Measurements from ENCODE around the gene NPC1. TPM values are rescaled to one million over a fixed set of nuclear protein-coding genes. Genes with fewer than 3 reads are reported as not detected.
"Not testable (repeated sequence)": the region's sequence is repeated elsewhere in the genome, so short reads cannot be mapped to it uniquely, and the experiment has no call there.

Gene NPC1
- total RNA-seq, 1 experiment from 2014 or later: 39.6 TPM

- BruUV-seq (replicated peaks): no TSS peak
- TF ChIP-seq, protein P1, sequence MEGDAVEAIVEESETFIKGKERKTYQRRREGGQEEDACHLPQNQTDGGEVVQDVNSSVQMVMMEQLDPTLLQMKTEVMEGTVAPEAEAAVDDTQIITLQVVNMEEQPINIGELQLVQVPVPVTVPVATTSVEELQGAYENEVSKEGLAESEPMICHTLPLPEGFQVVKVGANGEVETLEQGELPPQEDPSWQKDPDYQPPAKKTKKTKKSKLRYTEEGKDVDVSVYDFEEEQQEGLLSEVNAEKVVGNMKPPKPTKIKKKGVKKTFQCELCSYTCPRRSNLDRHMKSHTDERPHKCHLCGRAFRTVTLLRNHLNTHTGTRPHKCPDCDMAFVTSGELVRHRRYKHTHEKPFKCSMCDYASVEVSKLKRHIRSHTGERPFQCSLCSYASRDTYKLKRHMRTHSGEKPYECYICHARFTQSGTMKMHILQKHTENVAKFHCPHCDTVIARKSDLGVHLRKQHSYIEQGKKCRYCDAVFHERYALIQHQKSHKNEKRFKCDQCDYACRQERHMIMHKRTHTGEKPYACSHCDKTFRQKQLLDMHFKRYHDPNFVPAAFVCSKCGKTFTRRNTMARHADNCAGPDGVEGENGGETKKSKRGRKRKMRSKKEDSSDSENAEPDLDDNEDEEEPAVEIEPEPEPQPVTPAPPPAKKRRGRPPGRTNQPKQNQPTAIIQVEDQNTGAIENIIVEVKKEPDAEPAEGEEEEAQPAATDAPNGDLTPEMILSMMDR (conservative IDR thresholded peaks at IDR 0.05): no peak
- no peak for TF ChIP-seq EZH2 (IDR thresholded peaks at IDR 0.05; ENCODE audit: low read depth)
- Histone ChIP-seq H3K9me3 (ENCODE audit: insufficient read depth, low read depth) (no peaks in the 10 kb centered on the region), H3K27me3 (ENCODE audit: insufficient read depth, low read depth) (no peaks in the 10 kb centered on the region), H3K79me2 (ENCODE audit: low read depth) (no peaks in the 10 kb centered on the region), H3K4me2 (no peak overlapping the region), H3K4me1 (replicated peaks; ENCODE audit: insufficient read depth) (no peaks in the 10 kb centered on the region), H4K20me1 (ENCODE audit: insufficient read depth) (no peaks in the 10 kb centered on the region), H2AFZ (no peak overlapping the region), H3K4me3 (no peak overlapping the region), H3K27ac (no peak overlapping the region), H3K36me3 (ENCODE audit: low read depth) (0 out of 2 replicates have a peak, but pooled peaks cover 4% of the 10 kb centered on the region), H3K9me2 (ENCODE audit: insufficient read depth) (no peaks in the 10 kb centered on the region), H3F3A (ENCODE audit: insufficient read depth, low read depth) (no peaks in the 10 kb centered on the region; the same call in 1 of the 2 replicates)
- intact Hi-C loops (cut with micrococcal nuclease; ENCODE audit: unreplicated experiment): loop anchor here (5.0 kb wide), 3 partner anchors 68 to 598 kb away; partner anchors contain the start of gene NPC1
- CTCF ChIA-PET: no interaction called here
- POLR2A ChIA-PET (ENCODE audit: unreplicated experiment): interaction anchor here (0.6 kb wide), 1 partner anchor 619 kb away, joined by 3 read pairs; no protein-coding TSS in a partner anchor
- no peak for DNase-seq
Measured at GRCh38 chr18:23519734-23520133, 66.6 kb downstream of the NPC1 start.

DNA sequence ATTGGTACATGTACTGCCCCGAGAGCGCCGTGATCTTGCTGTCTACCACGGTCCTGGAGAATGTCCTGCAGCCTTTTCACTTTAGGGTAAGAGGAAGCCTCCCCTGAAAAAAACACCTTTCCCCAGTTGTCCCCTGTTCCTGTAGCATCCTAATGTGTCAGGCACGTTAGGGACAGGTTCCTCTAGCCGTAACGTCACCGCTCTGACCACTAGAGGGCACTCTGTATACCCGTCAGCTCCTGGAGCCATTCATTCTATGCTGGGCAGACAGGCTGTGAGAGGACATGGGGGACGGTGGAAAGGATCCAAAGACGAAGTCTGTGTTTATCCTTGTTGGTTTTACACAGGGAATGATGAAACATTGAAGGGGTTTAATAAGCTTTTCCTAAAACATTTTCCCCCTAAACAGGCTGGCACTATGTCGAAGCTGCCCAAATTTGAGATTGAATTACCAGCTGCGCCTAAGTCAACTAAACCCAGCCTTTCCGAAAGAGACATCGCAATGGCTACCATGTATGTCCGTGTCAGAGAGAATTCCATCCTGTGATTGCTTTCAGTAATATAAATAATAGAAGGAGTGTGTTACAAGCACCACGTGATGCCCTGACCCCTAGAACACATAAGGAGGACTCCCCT is 70.3 kb downstream of the NPC1 start:
- Histone ChIP-seq H3K9me2 (ENCODE audit: insufficient read depth) (no peaks in the 10 kb centered on the region), H3K9me3 (ENCODE audit: insufficient read depth, low read depth) (no peaks in the 10 kb centered on the region), H3K4me3 (no peak overlapping the region), H2AFZ (no peak overlapping the region), H3K4me2 (no peak overlapping the region), H3K27me3 (ENCODE audit: insufficient read depth, low read depth) (no peaks in the 10 kb centered on the region), H3F3A (ENCODE audit: insufficient read depth, low read depth) (no peaks in the 10 kb centered on the region; the same call in 1 of the 2 replicates), H3K4me1 (replicated peaks; ENCODE audit: insufficient read depth) (no peaks in the 10 kb centered on the region), H4K20me1 (ENCODE audit: insufficient read depth) (no peaks in the 10 kb centered on the region), H3K79me2 (ENCODE audit: low read depth) (no peaks in the 10 kb centered on the region), H3K27ac (no peak overlapping the region), H3K36me3 (ENCODE audit: low read depth) (0 out of 2 replicates have a peak, but pooled peaks cover 4% of the 10 kb centered on the region)
- TF ChIP-seq EZH2 (IDR thresholded peaks at IDR 0.05; ENCODE audit: low read depth): no peak
- TF ChIP-seq, protein P1 (conservative IDR thresholded peaks at IDR 0.05): peak; percentile 80
- BruUV-seq (replicated peaks): no TSS peak
- intact Hi-C loops (cut with micrococcal nuclease; ENCODE audit: unreplicated experiment): loop anchor here (1.0 to 5.0 kb wide), 5 partner anchors 71 to 601 kb away; partner anchors contain the start of gene NPC1
- POLR2A ChIA-PET (ENCODE audit: unreplicated experiment): interaction anchor here (0.7 kb wide), 1 partner anchor 483 kb away, joined by 8 read pairs; no protein-coding TSS in a partner anchor
- CTCF ChIA-PET: interaction anchor here (0.5 kb wide), 1 partner anchor 403 kb away, joined by 4 read pairs; no protein-coding TSS in a partner anchor
- peak; percentile 48 to 58 for DNase-seq

GRCh38 chr18:23512641-23513040 is 73.7 kb downstream of the NPC1 start:
- DNase-seq: no peak
- Histone ChIP-seq H3K4me3 (no peak overlapping the region), H3K36me3 (ENCODE audit: low read depth) (no peaks in the 10 kb centered on the region), H3K79me2 (ENCODE audit: low read depth) (no peaks in the 10 kb centered on the region), H3K4me2 (no peak overlapping the region), H3K27ac (no peak overlapping the region), H3K9me2 (ENCODE audit: insufficient read depth) (no peaks in the 10 kb centered on the region), H3K27me3 (ENCODE audit: insufficient read depth, low read depth) (no peaks in the 10 kb centered on the region), H4K20me1 (ENCODE audit: insufficient read depth) (no peaks in the 10 kb centered on the region), H3K4me1 (replicated peaks; ENCODE audit: insufficient read depth) (no peaks in the 10 kb centered on the region), H3F3A (ENCODE audit: insufficient read depth, low read depth) (no peaks in the 10 kb centered on the region; the same call in 1 of the 2 replicates), H2AFZ (no peak overlapping the region), H3K9me3 (ENCODE audit: insufficient read depth, low read depth) (no peaks in the 10 kb centered on the region)
- ChIA-PET POLR2A (ENCODE audit: unreplicated experiment) (interaction anchor here (0.7 kb wide), 1 partner anchor 861 kb away, joined by 5 read pairs; no protein-coding TSS in a partner anchor), CTCF (no interaction called here)
- intact Hi-C loops (cut with micrococcal nuclease; ENCODE audit: unreplicated experiment): no loop called here
- TF ChIP-seq EZH2 (IDR thresholded peaks at IDR 0.05; ENCODE audit: low read depth): no peak
- TF ChIP-seq, protein P1 (conservative IDR thresholded peaks at IDR 0.05): no peak
- no TSS peak for BruUV-seq (replicated peaks)

DNA sequence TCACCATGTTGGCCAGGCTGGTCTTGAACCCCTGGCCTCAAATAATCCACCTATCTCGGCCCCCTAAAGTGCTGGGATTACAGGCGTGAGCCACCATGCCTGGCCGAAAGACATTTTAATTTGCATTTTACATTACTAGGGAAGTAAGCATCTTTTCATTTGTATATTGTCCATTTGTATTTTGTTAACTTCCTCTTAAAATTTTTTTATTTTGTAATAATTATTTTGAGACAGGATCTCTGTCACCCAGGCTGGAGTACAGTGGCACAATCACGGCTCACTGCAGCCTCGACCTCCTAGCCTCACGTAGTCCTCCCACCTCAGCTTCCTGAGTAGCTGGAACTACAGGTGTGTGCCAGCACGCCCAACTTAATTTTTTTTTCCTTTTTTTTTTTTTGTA is 74.1 kb downstream of the NPC1 start:
- intact Hi-C loops (cut with micrococcal nuclease; ENCODE audit: unreplicated experiment); H3K79me2 ChIP-seq (ENCODE audit: low read depth); H3F3A ChIP-seq (ENCODE audit: insufficient read depth, low read depth); POLR2A ChIA-PET (ENCODE audit: unreplicated experiment); BruUV-seq (replicated peaks); H2AFZ ChIP-seq; H3K36me3 ChIP-seq (ENCODE audit: low read depth); H3K27me3 ChIP-seq (ENCODE audit: insufficient read depth, low read depth); DNase-seq; H3K27ac ChIP-seq; H3K4me3 ChIP-seq; H3K4me1 ChIP-seq (replicated peaks; ENCODE audit: insufficient read depth); H3K9me3 ChIP-seq (ENCODE audit: insufficient read depth, low read depth); H3K4me2 ChIP-seq; H3K9me2 ChIP-seq (ENCODE audit: insufficient read depth); H4K20me1 ChIP-seq (ENCODE audit: insufficient read depth): not testable (repeated sequence)
- CTCF ChIA-PET: interaction anchor here (0.6 kb wide), 1 partner anchor 485 kb away, joined by 7 read pairs; no protein-coding TSS in a partner anchor

DNA sequence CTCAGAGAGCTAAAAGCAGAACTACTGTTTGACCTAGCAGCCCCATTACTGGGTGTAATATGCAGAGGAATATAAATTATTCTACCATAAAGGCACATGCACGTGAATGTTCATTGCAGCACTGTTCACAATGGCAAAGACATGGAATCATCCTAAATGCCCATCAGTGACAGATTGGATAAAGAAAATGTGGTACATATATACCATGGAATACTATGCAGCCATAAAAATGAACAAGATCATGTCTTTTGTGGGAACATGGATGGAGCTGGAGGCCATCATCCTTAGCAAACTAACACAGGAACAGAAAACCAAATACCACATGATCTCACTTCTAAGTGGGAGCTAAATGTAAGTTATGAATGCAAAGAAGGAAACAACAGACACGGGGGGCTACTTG is 75.4 kb downstream of the NPC1 start:
- POLR2A ChIA-PET (ENCODE audit: unreplicated experiment); BruUV-seq (replicated peaks); H3K9me3 ChIP-seq (ENCODE audit: insufficient read depth, low read depth); H3K4me2 ChIP-seq; H3K4me3 ChIP-seq; H2AFZ ChIP-seq; H3K9me2 ChIP-seq (ENCODE audit: insufficient read depth); H3K36me3 ChIP-seq (ENCODE audit: low read depth); intact Hi-C loops (cut with micrococcal nuclease; ENCODE audit: unreplicated experiment); H3F3A ChIP-seq (ENCODE audit: insufficient read depth, low read depth); H3K4me1 ChIP-seq (replicated peaks; ENCODE audit: insufficient read depth); H3K79me2 ChIP-seq (ENCODE audit: low read depth); H4K20me1 ChIP-seq (ENCODE audit: insufficient read depth); H3K27me3 ChIP-seq (ENCODE audit: insufficient read depth, low read depth); H3K27ac ChIP-seq; DNase-seq: not testable (repeated sequence)
- CTCF ChIA-PET: interaction anchor here (0.6 kb wide), 2 partner anchors 10 to 220 kb away, joined by 3 to 4 read pairs; no protein-coding TSS in a partner anchor

All from PC-9 (cell line).